Peyer's patch (tissue), 4 donors: ENCODE data around the gene GLI3. TPM values are rescaled to one million over a fixed set of nuclear protein-coding genes. Genes with fewer than 3 reads are reported as not detected.

ENCODE experiments used
- DNase-seq, 3 donors: peaks; one replicate each; pipeline ENCODE4 v3.0.0-alpha.2; 2017 to 2019
- H3K27ac ChIP-seq, 4 donors: fragments of 200-600 bp; sonication (generic); one replicate each; pipeline ENCODE4 v1.5.1; 2016 to 2019
- H3K27me3 ChIP-seq, 2 donors: fragments of 200-600 bp; sonication (generic); one replicate each; pipeline ENCODE4 v1.5.1; 2019
- H3K36me3 ChIP-seq, 3 donors: fragments of 200-600 bp; sonication (generic); one replicate each; pipeline ENCODE4 v1.5.1; 2016 to 2019
- H3K4me1 ChIP-seq, 4 donors: fragments of 200-600 bp; sonication (generic); one replicate each; pipeline ENCODE4 v1.5.1; 2016 to 2019
- H3K4me3 ChIP-seq, 4 donors: fragments of 200-600 bp; sonication (generic); 1 replicate in 3 of 4; 2 replicates in 1 of 4; pipeline ENCODE4 v1.5.1; 2016 to 2019; ENCODE audit warnings: mild to moderate bottlenecking in 1 of 4
- H3K9me3 ChIP-seq, 4 donors: fragments of 200-600 bp; sonication (generic); one replicate each; pipeline ENCODE4 v1.5.1; 2016 to 2019; ENCODE audit warnings: mild to moderate bottlenecking in 1 of 4
- CTCF ChIP-seq, 6 experiments: fragments of 450-650 bp in 4 of 6; fragments of 200-600 bp in 2 of 6; sonication (generic) in 1 of 6; IDR thresholded peaks; one replicate each; pipeline ENCODE4 v1.5.1; 2017 to 2019; ENCODE audit warnings: antibody characterized with exemption in 6 of 6, mild to moderate bottlenecking in 3 of 6, moderate library complexity in 1 of 6
- POLR2A ChIP-seq, 2 donors: fragments of 450-650 bp; IDR thresholded peaks; one replicate each; pipeline ENCODE4 v1.5.1; 2017; ENCODE audit warnings: antibody characterized with exemption in 2 of 2, mild to moderate bottlenecking in 2 of 2, moderate library complexity in 2 of 2
- total RNA-seq, 4 donors: library from RNA; depleted of rRNA; stranded (reverse); fragments of >200 nt; gene quantifications; one replicate each; pipeline ENCODE4 v1.1.0, GENCODE V29; 2016

The GLI3 gene
- total RNA-seq, 4 donors from 2014 or later: 0.53 to 30.5 (median 3.1) TPM

GRCh38 chr7:41943094-41943577, 293.9 kb downstream of the GLI3 start:
- H3K9me3 ChIP-seq: no peaks in the 10 kb centered on the region
- H3K27me3 ChIP-seq: no peaks in the 10 kb centered on the region
- peaks cover 0 to 22% (median 1%) of the 10 kb centered on the region in 4 donors for H3K4me1 ChIP-seq
- peak overlapping the region in 2 of 4 donors; percentile 54 to 62 for H3K4me3 ChIP-seq
- H3K36me3 ChIP-seq: no peaks in the 10 kb centered on the region
- H3K27ac ChIP-seq: peak overlapping the region in 2 of 4 donors; percentile 51 to 76
- DNase-seq: peak; percentile 72 to 93 (median 90)
- peak in 5 of 6 experiments; percentile 68 to 92 (median 86) for TF ChIP-seq CTCF (IDR thresholded peaks at IDR 0.05)
- no peak for TF ChIP-seq POLR2A (IDR thresholded peaks at IDR 0.05)

- TF ChIP-seq CTCF (IDR thresholded peaks at IDR 0.05) (no peak), POLR2A (IDR thresholded peaks at IDR 0.05) (no peak)
- Histone ChIP-seq H3K36me3 (no peaks in the 10 kb centered on the region), H3K27ac (peak overlapping the region in 3 of 4 donors; percentile 10 to 76 (median 51)), H3K27me3 (no peaks in the 10 kb centered on the region), H3K4me1 (peaks cover 0 to 22% (median 1%) of the 10 kb centered on the region in 4 donors), H3K9me3 (no peaks in the 10 kb centered on the region), H3K4me3 (peak overlapping the region in 3 of 4 donors; percentile 15 to 62 (median 54))
- peak in 2 of 3 donors; percentile 76 to 90 for DNase-seq
These were observed 294.4 kb downstream of the GLI3 start for GRCh38 chr7:41942468-41943093.

- Histone ChIP-seq H3K36me3 (no peaks in the 10 kb centered on the region), H3K27ac (no peak overlapping the region), H3K27me3 (no peaks in the 10 kb centered on the region), H3K4me1 (peaks cover 0 to 22% (median 1%) of the 10 kb centered on the region in 4 donors), H3K4me3 (no peak overlapping the region), H3K9me3 (no peaks in the 10 kb centered on the region)
- peak in 2 of 3 donors; percentile 47 to 85 for DNase-seq
- TF ChIP-seq POLR2A (IDR thresholded peaks at IDR 0.05): no peak
- TF ChIP-seq CTCF (IDR thresholded peaks at IDR 0.05): peak; percentile 58 to 87 (median 84)
These were observed 296.2 kb downstream of the GLI3 start for GRCh38 chr7:41940760-41941343.

- peaks cover 0 to 16% (median 1%) of the 10 kb centered on the region in 4 donors for H3K4me1 ChIP-seq
- TF ChIP-seq POLR2A (IDR thresholded peaks at IDR 0.05) (no peak), CTCF (IDR thresholded peaks at IDR 0.05) (no peak)
- no peak overlapping the region for H3K27ac ChIP-seq
- H3K9me3 ChIP-seq: no peaks in the 10 kb centered on the region
- no peaks in the 10 kb centered on the region for H3K36me3 ChIP-seq
- H3K4me3 ChIP-seq: no peak overlapping the region
- H3K27me3 ChIP-seq: no peaks in the 10 kb centered on the region
- no peak for DNase-seq
These were observed 298.6 kb downstream of the GLI3 start for GRCh38 chr7:41938371-41938770.

GRCh38 chr7:41933427-41933826, 303.6 kb downstream of the GLI3 start:
- no peaks in the 10 kb centered on the region for H3K27me3 ChIP-seq
- TF ChIP-seq POLR2A (IDR thresholded peaks at IDR 0.05) (no peak), CTCF (IDR thresholded peaks at IDR 0.05) (no peak)
- H3K36me3 ChIP-seq: no peaks in the 10 kb centered on the region
- no peak for DNase-seq
- H3K4me1 ChIP-seq: no peaks in the 10 kb centered on the region
- H3K9me3 ChIP-seq: no peaks in the 10 kb centered on the region
- H3K27ac ChIP-seq: no peak overlapping the region
- no peak overlapping the region for H3K4me3 ChIP-seq
